Measurements from ENCODE around the gene PPP1CA.

DNA sequence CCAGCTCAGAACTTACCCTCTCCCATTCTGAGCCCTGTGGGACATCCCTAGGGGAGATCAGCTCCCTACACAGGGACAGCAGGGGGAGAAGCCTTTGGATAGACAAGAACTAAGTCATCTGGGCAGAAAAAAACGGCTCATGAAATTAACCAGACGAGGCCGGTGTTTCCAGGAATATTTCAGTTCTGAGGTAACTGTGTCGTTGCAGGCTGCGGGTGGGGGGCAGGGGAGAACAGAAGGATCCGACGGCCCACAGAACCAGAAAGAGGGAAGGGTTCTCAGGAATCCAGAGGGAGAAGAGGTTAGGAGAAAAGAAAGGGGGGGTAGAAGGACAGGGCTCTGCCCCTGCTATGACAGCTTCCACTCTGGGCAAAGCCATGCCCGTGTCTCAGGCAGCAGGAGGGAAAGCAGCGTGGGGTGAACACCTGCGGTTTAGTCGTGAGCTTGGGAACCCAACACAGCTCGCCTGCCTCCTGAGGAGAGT lies 31.8 kb downstream of the PPP1CA start:
- TF ChIP-seq CTCF (conservative IDR thresholded peaks at IDR 0.05 in 1 of 2, IDR thresholded peaks at IDR 0.05 in 1 of 2; ENCODE audit: low read depth in 1 of 2, low read length in 2 of 2), result no peak
- no peak for TF ChIP-seq EZH2 (IDR thresholded peaks at IDR 0.05; ENCODE audit: low read length, missing control alignments)

Measured in fibroblast of lung (primary cell).